Endometrial microvascular endothelial cells (primary cell): Measurements from ENCODE around the gene HBA1. TPM values are rescaled to one million over a fixed set of nuclear protein-coding genes. Genes with fewer than 3 reads are reported as not detected.
"Not testable (repeated sequence)": the region's sequence is repeated elsewhere in the genome, so short reads cannot be mapped to it uniquely, and the experiment has no call there.

Experiments
- in situ Hi-C: cut with HindIII; loops from 2 replicates; pipeline ENCODE4 v1.10.0; 2017; ENCODE audit warnings: low sequenced_read_pairs, low pct_unique_long_range_greater_than_20kb; ENCODE audit errors: inconsistent ontology term
- total RNA-seq: library from RNA; depleted of rRNA; stranded (reverse); fragments of >200 nt; gene quantifications from one replicate; pipeline ENCODE4 v1.2.3, GENCODE V29; 2015; ENCODE audit errors: inconsistent ontology term

Gene HBA1
- not detected for total RNA-seq

- in situ Hi-C loops, result not testable (repeated sequence)
These were observed at the start of gene HBA1 for GRCh38 chr16:176477-177382. TSS of gene HBA1 (plus strand) at chr16:176680. CDS start at chr16:176717, 37 bp downstream.

GRCh38 chr16:129075-129474, 47.4 kb upstream of the HBA1 start:
- in situ Hi-C loops, result no loop called here

DNA sequence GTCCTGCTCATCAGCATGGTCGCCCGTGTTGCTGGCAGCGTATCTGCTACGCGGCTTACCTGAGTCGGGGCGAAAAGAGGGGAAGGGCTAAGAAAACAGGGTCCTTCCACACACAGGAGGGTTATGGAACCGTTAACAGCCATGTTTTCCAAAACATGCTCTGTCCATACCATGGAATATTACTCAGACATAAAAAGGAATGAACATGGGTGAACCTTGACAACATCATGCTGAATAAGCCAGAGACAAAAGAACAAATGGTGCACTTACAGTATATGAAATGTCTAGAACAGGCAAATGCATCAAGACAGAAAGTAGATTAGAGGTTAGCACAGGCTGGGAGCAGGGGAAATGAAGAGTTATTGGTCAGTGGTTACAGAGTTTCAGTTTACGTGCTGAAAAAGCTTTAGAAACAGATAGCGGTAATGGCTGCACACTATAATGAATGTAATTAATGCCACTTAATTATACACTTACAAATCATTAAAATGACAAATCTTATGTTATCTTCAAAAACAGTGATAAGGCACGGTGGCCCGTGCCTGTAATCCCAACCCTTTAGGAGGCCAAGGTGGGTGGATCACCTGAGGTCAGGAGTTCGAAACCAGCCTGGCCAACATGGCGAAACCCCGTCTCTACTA, 45.8 kb upstream of the HBA1 start:
- in situ Hi-C loops, result no loop called here

GRCh38 chr16:132120-132519, 44.4 kb upstream of the HBA1 start:
- in situ Hi-C loops, result no loop called here

DNA sequence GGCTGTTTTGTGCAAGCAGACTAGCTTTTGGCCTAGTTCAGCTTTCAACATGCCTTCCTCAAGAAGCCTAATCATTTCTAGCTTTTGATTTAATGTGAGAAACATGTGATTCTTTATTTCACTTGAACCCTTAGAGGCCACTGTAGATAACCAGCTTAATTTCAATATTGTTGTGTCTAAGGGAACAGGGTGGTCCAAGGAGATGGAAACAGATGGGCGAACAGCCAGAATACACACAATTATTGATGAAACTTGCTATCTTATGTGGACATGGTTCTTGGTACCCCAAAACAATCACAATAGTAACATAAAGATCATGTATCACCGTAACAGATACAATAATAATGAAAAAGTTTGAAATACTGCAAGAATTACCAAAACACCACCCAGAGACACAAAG, 42.8 kb upstream of the HBA1 start:
- in situ Hi-C loops, result no loop called here

DNA sequence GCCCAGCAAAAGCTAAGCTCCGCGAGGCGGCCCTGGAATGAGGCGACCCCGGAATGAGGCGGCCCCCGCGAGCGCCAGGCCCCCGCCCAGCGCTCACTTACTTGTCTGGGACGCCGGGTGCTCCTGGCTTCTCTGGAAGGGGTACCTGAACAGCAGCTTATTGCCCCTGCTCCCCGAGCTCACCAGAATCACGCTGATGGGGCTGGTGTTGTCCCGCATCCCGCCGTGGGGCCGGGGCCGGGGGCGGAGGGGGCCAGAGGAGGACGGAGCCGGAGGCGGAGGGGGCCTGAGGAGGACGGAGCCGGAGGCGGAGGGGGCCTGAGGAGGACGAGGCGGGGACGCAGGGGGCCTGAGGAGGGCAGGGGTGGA, 38.4 kb upstream of the HBA1 start:
- in situ Hi-C loops, result no loop called here

DNA sequence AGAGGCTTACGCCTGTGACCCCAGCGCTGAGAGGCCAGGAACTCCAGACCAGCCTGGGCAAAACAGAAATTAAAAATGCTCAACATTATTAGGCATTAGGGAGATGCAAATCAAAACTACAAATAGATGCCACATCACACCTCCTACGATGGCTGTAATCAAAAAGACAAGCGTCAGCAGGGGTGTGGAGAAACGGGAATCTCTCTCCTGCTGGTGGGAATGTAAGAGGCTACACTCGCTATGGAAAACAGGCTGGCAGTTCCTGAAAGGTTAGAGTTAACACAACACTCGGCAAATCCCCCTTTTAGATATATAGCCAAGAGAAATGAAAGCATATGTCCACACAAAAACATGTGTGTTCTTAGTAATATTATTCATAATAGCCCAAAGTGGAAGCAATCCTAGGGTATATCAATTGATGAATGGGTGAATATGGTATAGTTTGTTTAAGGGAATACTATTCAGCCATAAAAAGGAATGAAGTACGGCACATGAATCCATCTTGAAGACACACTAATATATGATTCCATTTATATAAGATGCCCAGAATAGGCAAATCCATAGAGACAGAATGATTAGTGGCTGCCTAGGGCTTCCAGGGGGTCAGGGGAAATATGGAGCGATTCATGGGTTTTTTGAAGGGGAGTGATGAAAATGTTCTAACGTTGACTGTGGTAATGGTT, 36.2 kb upstream of the HBA1 start:
- in situ Hi-C loops, result no loop called here

- in situ Hi-C loops, result no loop called here
These were observed 34.0 kb upstream of the HBA1 start for GRCh38 chr16:142405-142967.

DNA sequence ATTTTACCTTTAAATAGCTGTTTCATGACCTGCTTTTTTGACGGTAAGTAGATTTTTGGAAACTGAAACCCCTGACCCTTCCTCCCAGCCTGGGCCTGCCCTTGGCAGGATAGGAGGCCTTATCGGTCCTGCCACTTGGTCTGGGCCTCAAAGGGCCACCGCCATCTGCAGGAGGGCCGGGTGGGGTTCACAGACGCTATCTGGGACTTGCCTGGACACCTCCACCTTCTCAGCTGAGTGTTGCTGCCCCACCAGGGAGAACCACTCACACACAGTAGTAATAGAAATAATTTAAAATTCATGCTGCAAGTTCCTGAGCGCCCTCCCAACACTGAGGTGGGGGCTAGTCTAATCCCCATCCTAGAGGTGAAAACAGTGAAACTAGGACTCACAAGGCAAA, 33.4 kb upstream of the HBA1 start:
- in situ Hi-C loops, result no loop called here

GRCh38 chr16:143456-143855, 33.0 kb upstream of the HBA1 start:
- in situ Hi-C loops, result no loop called here

- in situ Hi-C loops, result no loop called here
These were observed 31.7 kb upstream of the HBA1 start for GRCh38 chr16:144797-145252.

- in situ Hi-C loops, result no loop called here
These were observed 29.8 kb upstream of the HBA1 start for GRCh38 chr16:146646-147045.

DNA sequence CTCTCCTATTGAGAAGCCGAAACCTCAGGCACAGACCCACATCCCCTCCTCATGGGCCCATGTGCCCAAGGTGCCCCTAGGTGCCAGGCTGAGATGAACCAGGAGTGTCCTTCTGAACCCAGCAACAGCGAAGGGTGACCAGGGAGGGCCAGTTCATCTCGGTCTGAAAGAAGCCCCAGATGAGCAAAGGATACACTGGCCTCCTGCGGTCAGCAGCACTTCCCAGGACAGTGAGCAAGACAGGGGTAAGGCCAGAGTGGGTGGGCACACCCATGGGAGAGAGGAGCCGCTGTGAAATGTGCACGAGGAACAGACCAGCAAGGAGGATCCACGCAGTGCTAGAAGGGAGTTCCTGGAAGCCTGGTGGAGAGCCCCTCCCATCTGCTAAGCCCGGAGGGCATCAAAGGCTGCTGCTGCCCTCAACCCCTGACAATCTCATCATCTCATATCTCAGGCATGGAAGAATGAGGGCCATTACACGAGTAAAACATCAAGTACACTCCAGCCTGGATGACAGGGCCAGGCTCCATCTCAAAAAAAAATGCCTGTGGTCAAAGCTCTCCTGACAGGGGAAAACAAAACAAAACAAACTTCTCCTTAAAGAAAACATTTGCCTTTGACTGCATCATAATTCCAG, 27.3 kb upstream of the HBA1 start:
- in situ Hi-C loops, result no loop called here

DNA sequence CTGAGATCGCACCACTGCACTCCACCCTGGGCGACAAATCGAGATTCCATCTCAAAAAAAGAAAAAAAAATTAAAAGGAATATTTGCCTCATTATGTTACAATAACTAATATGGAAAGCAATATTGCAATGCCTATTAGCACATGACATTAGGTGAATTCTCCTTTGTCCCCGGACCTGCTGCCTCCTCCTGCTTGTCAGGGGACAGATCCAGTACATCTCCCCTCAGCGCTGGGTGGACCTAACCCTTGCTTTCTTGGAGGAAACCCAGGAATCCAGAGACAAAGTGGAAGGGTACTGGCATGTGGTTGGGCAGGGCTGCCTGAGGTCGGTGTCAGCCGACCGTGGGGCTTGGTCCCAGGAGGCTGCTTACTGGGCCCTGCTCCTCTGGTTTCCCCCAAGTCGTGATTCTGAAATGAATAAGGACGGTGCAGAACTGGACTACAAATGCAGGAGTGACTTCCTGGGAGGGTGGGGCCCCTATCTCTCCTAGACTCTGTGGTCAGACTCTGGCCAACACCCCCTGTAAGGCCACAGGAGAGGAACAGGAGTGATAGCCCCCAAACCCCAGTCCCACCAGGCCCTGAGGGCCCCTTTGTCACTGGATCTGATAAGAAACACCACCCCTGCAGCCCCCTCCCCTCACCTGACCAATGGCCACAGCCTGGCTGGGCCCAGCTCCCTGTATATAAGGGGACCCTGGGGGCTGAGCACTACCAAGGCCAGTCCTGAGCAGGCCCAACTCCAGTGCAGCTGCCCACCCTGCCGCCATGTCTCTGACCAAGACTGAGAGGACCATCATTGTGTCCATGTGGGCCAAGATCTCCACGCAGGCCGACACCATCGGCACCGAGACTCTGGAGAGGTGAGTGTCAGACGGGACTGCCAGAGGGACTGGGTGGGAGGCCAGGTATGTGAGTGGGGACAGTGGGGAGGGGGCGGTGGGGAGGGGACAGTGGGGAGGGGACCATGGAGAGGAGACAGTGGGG, 24.0 kb upstream of the HBA1 start, which contains the start of gene HBZ:
HBZ (plus strand) TSS at position 504 of the 988 bp plus-strand sequence; CDS start at position 770, 266 bp downstream.
- in situ Hi-C loops, result no loop called here

DNA sequence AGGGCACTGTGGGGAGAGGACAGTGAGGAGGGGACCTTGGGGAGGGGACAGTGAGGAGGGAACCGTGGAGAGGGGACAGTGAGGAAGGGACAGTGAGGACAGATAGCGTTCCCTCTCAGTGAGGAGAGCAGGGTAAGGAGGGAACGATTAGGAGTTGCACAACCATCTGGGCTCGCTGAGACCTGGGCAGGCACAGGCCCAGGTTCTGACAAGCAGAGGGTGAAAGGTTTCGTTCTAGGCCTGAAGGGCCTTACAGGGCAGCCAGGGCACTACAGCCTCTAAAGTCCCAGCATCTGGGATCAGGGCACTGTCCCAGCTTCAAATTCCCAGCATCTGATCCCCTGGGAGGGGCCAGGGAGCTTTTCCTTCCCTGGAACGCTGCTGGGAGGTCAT, 23.4 kb upstream of the HBA1 start:
- in situ Hi-C loops, result not testable (repeated sequence)

DNA sequence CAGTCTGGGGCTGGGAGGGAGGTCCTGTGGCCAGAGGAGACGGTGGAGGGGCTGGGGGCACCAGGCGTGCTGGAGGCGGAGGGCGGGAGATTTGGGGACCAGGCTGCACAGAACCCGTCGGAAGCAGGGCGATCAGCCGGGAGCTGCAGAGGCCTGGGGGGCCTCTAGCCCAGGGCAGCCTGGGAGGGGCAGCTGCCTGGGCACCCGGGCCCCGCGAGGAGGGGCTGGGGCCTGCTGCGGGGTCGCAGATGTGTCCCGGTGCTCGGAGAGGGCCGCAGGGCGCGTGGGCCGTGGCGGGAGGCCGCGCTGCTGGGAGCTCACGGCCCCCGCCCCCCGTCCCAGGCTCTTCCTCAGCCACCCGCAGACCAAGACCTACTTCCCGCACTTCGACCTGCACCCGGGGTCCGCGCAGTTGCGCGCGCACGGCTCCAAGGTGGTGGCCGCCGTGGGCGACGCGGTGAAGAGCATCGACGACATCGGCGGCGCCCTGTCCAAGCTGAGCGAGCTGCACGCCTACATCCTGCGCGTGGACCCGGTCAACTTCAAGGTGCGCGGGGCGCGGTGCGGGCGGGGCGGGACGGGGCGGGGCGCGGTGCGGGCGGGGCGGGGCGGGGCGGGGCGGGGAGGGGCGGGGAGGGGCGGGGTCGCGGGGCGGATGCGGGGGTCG, 22.8 kb upstream of the HBA1 start:
- in situ Hi-C loops, result not testable (repeated sequence)
